ENCODE results near the gene CDHR5.
A peak's percentile ranks its signal among the peaks of the same experiment; 100 is the strongest.

CDHR5 gene

GRCh38 chr11:620935-621814 is 3.6 kb downstream of the CDHR5 start:
- DNase-seq = no peak

GRCh38 chr11:620201-620600 is 4.6 kb downstream of the CDHR5 start:
- DNase-seq = no peak

- DNase-seq = no peak
These were observed 5.1 kb downstream of the CDHR5 start for GRCh38 chr11:619628-620050.

GRCh38 chr11:618856-619627 is 5.7 kb downstream of the CDHR5 start:
- DNase-seq = no peak

- DNase-seq = no peak
These were observed 6.7 kb downstream of the CDHR5 start for GRCh38 chr11:617912-618682.

- no peak for DNase-seq
These were observed 7.4 kb downstream of the CDHR5 start for GRCh38 chr11:617199-617911.

GRCh38 chr11:616320-617198 is 8.2 kb downstream of the CDHR5 start:
- DNase-seq = no peak

GRCh38 chr11:615504-616319 is 9.0 kb downstream of the CDHR5 start, which contains the start of gene IRF7:
TSS of gene IRF7 (minus strand) at chr11:615950. CDS start at chr11:615364, 586 bp downstream.
- DNase-seq = peak; percentile 84

- no peak for DNase-seq
These were observed 9.9 kb downstream of the CDHR5 start for GRCh38 chr11:614623-615503.

- no peak for DNase-seq
These were observed 10.6 kb downstream of the CDHR5 start for GRCh38 chr11:614021-614622.

- peak; percentile 60 for DNase-seq
These were observed 11.3 kb downstream of the CDHR5 start for GRCh38 chr11:613369-613968.

GRCh38 chr11:612961-613300 is 11.8 kb downstream of the CDHR5 start:
- DNase-seq = no peak

GRCh38 chr11:612201-612960 is 12.4 kb downstream of the CDHR5 start:
- DNase-seq = no peak

- no peak for DNase-seq
These were observed 13.5 kb downstream of the CDHR5 start for GRCh38 chr11:611001-611996.

GRCh38 chr11:610146-610801 is 14.5 kb downstream of the CDHR5 start:
- no peak for DNase-seq

- no peak for DNase-seq
These were observed 15.4 kb downstream of the CDHR5 start for GRCh38 chr11:609341-609811.

Data from NCI-H345 (cell line).